GM23248 (cell line): ENCODE data around the gene MAP3K5. TPM values are rescaled to one million over a fixed set of nuclear protein-coding genes. Genes with fewer than 3 reads are reported as not detected.

Experiments used
- DNase-seq: peaks from one replicate; pipeline ENCODE4 v3.0.0-alpha.2; 2015
- H2AFZ ChIP-seq: fragments of 200-600 bp; sonication (generic); 2 replicates; pipeline ENCODE4 v1.6.1; 2016; ENCODE audit warnings: antibody characterized with exemption
- H3F3A ChIP-seq: fragments of 200-600 bp; sonication (generic); 2 replicates; pipeline ENCODE4 v1.6.1; 2016; ENCODE audit warnings: mild to moderate bottlenecking, antibody characterized with exemption, mixed run types; ENCODE audit not compliant: insufficient read depth
- H3K27ac ChIP-seq: fragments of 200-600 bp; sonication (generic); 2 replicates; pipeline ENCODE4 v1.5.1; 2016; ENCODE audit warnings: mild to moderate bottlenecking
- H3K27me3 ChIP-seq: fragments of 200-600 bp; sonication (generic); replicated peaks from 2 replicates; pipeline ENCODE4 v1.6.1; 2016; ENCODE audit warnings: mild to moderate bottlenecking; ENCODE audit not compliant: insufficient read depth
- H3K36me3 ChIP-seq: fragments of 200-600 bp; sonication (generic); 2 replicates; pipeline ENCODE4 v1.6.1; 2016; ENCODE audit warnings: low read depth, mild to moderate bottlenecking
- H3K4me1 ChIP-seq: fragments of 200-600 bp; sonication (generic); 2 replicates; pipeline ENCODE4 v1.6.1; 2016; ENCODE audit warnings: mild to moderate bottlenecking; ENCODE audit not compliant: insufficient read depth
- H3K4me2 ChIP-seq: fragments of 200-600 bp; sonication (generic); one replicate; pipeline ENCODE4 v1.6.1; 2016; ENCODE audit warnings: mild to moderate bottlenecking; ENCODE audit not compliant: unreplicated experiment
- H3K4me3 ChIP-seq: fragments of 200-600 bp; sonication (generic); 2 replicates; pipeline ENCODE4 v1.5.1; 2016; ENCODE audit warnings: mild to moderate bottlenecking
- H3K79me2 ChIP-seq: fragments of 200-600 bp; sonication (generic); 2 replicates; pipeline ENCODE4 v1.6.1; 2016; ENCODE audit warnings: mild to moderate bottlenecking; ENCODE audit not compliant: insufficient read depth
- H3K9ac ChIP-seq: fragments of 200-600 bp; sonication (generic); 2 replicates; pipeline ENCODE4 v1.6.1; 2016; ENCODE audit warnings: mild to moderate bottlenecking
- H3K9me2 ChIP-seq: fragments of 200-600 bp; sonication (generic); 2 replicates; pipeline ENCODE4 v1.6.1; 2016; ENCODE audit warnings: mixed run types, mild to moderate bottlenecking, moderate library complexity; ENCODE audit not compliant: insufficient read depth
- H3K9me3 ChIP-seq: fragments of 200-600 bp; sonication (generic); one replicate; pipeline ENCODE4 v1.6.1; 2017; ENCODE audit warnings: low read depth
- H4K20me1 ChIP-seq: fragments of 200-600 bp; sonication (generic); 2 replicates; pipeline ENCODE4 v1.6.0; 2016; ENCODE audit not compliant: insufficient read depth
- EZH2 ChIP-seq: fragments of 200-600 bp; sonication (generic); IDR thresholded peaks from 2 replicates; pipeline ENCODE4 v1.6.1; 2018; ENCODE audit warnings: antibody characterized with exemption, mild to moderate bottlenecking; ENCODE audit not compliant: insufficient read depth, poor library complexity, severe bottlenecking
- EZH2phosphoT487 ChIP-seq: fragments of 200-600 bp; sonication (generic); IDR thresholded peaks from 2 replicates; pipeline ENCODE4 v1.6.1; 2018; ENCODE audit warnings: antibody characterized with exemption, moderate library complexity, mild to moderate bottlenecking, low read depth; ENCODE audit not compliant: insufficient read depth
- WGBS, 2 experiments: methylation state at CpG; one replicate each; pipeline ENCODE4 v1.1.6; 2015 to 2017; ENCODE audit warnings: low lambda C conversion rate in 2 of 2, low coverage in 1 of 2; ENCODE audit errors: missing lambda C conversion rate in 2 of 2; 5-methylcytosine and 5-hydroxymethylcytosine counted together
- in situ Hi-C: fragments of 300-500 bp; cut with MboI; formaldehyde crosslinking; loops from 2 replicates; pipeline ENCODE4 v1.15.0; 2020
- polyA plus RNA-seq: library from polyadenylated mRNA; unstranded; fragments of >200 nt; fragmentation: Nextera tagmentation; extraction: Ambion mirVana; gene quantifications from 2 replicates; pipeline ENCODE4 v1.2.1, GENCODE V29; 2016
- total RNA-seq: library from RNA; depleted of rRNA; stranded (reverse); fragments of >200 nt; shearing (Covaris generic); gene quantifications from 2 replicates; pipeline ENCODE4 v1.2.3, GENCODE V29; 2014

Gene MAP3K5
- total and polyA plus RNA-seq, 2 experiments from 2014 or later = 1.4 to 4.1 TPM

GRCh38 chr6:136524936-136525413, 267.3 kb downstream of the MAP3K5 start:
- Histone ChIP-seq H3K79me2 (no peaks in the 10 kb centered on the region), H3K9me2 (no peaks in the 10 kb centered on the region), H3K9me3 (no peaks in the 10 kb centered on the region), H3K36me3 (no peaks in the 10 kb centered on the region), H2AFZ (no peak overlapping the region), H3F3A (peaks cover 12% of the 10 kb centered on the region; the same call in 1 of the 2 replicates), H3K4me1 (peaks cover 14% of the 10 kb centered on the region; the same call in 1 of the 2 replicates), H4K20me1 (no peaks in the 10 kb centered on the region), H3K27me3 (no peaks in the 10 kb centered on the region), H3K4me3 (no peak overlapping the region), H3K27ac (no peak overlapping the region), H3K9ac (no peak overlapping the region), H3K4me2 (no peak overlapping the region)
- TF ChIP-seq EZH2phosphoT487 (no peak), EZH2 (no peak)
- 69 to 75% methylated on average over 2 of the region's 2 CpGs for WGBS, 2 experiments
- in situ Hi-C loops = loop anchor here (25.0 kb wide), 1 partner anchor 1013 kb away; no protein-coding TSS in a partner anchor
- DNase-seq = no peak

DNA sequence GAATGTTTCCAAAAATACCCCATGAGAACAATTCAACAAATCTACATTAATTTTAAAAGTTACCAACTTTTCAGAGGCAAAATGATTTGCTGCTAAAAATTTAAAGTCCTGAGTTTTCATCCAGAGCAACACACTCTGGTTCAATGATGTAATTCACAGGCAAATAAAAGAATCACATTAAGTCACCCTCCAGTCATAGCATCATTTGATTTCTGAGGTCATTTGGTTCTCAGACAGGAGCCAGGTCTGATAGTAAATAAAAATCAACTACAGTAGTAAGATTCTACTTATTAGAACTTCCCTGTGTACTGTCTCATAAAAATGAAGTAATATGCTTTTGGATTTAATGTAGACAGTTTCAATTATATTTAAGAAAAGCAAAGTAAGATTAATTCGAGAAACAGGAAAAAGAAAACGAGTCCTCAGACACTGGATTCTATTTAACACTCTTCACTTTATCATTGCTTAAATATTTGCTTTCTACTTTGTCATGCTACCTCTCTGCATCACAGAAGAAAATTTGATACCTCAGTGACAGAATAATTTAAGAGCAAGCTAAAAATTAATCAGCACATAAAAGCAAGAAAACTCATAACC, 267.8 kb downstream of the MAP3K5 start:
- no peak overlapping the region for H3K27ac ChIP-seq
- H3K4me3 ChIP-seq = no peak overlapping the region
- peak; percentile 20 for DNase-seq
- H3K4me1 ChIP-seq = peaks cover 14% of the 10 kb centered on the region; the same call in 1 of the 2 replicates
- TF ChIP-seq EZH2 = no peak
- TF ChIP-seq EZH2phosphoT487 = no peak
- H4K20me1 ChIP-seq = no peaks in the 10 kb centered on the region
- peaks cover 12% of the 10 kb centered on the region; the same call in 1 of the 2 replicates for H3F3A ChIP-seq
- no peak overlapping the region for H3K4me2 ChIP-seq
- H3K9me2 ChIP-seq = no peaks in the 10 kb centered on the region
- no peaks in the 10 kb centered on the region for H3K9me3 ChIP-seq
- in situ Hi-C loops = no loop called here
- H3K27me3 ChIP-seq = no peaks in the 10 kb centered on the region
- H3K36me3 ChIP-seq = no peaks in the 10 kb centered on the region
- H2AFZ ChIP-seq = no peak overlapping the region
- WGBS, 2 experiments = 64 to 71% methylated on average over 2 of the region's 2 CpGs
- no peaks in the 10 kb centered on the region for H3K79me2 ChIP-seq
- no peak overlapping the region for H3K9ac ChIP-seq

DNA sequence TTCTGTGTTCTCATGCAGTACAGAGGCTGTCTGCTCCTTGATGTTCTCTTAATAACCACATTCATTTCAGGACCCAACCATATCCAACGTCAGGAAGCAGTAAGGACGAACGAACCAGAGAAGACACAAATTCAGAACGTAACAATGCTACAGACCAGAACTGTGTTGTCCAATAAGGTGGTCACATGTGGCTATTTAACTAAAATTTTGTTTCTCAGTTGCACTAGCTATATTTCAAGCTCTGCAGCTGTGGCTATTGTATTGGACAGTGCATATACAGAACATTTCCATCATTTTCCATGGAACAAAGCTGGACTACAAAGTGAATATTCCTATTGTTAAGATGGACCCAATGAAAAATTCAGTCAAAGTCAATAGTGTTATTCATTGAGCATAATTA, 269.1 kb downstream of the MAP3K5 start:
- Histone ChIP-seq H4K20me1 (no peaks in the 10 kb centered on the region), H3K36me3 (no peaks in the 10 kb centered on the region), H3K4me1 (peaks cover 8% of the 10 kb centered on the region; the same call in 1 of the 2 replicates), H3K4me2 (no peak overlapping the region), H3K9me3 (no peaks in the 10 kb centered on the region), H3K27me3 (no peaks in the 10 kb centered on the region), H2AFZ (no peak overlapping the region), H3K79me2 (no peaks in the 10 kb centered on the region), H3K9ac (no peak overlapping the region), H3K9me2 (no peaks in the 10 kb centered on the region), H3K4me3 (no peak overlapping the region), H3F3A (peaks cover 6% of the 10 kb centered on the region; the same call in 1 of the 2 replicates), H3K27ac (no peak overlapping the region)
- TF ChIP-seq EZH2phosphoT487 = no peak
- DNase-seq = no peak
- in situ Hi-C loops = no loop called here
- 84 to 90% methylated on average over 4 of the region's 4 CpGs for WGBS, 2 experiments

DNA sequence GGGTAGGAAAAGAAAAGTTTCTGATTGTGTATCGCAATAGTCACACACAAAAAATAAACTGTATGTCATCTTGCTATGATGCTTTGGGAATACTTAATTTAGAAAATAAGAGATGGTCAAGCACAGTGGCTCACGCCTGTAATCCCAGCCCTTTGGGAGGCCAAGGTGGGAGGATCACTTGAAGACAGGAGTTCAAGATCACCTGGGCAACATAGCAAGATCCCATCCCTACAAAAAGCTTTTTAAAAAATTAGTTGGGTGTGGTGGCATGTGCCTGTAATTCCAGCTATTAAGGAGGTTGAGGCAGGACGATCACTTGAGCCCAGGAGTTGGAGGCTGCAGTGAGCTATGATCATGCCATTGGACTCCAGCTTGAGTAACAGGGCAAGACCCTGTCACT, 269.6 kb downstream of the MAP3K5 start:
- Histone ChIP-seq H3K4me3 (no peak overlapping the region), H3F3A (peaks cover under 1% of the 10 kb centered on the region; the same call in 1 of the 2 replicates), H4K20me1 (no peaks in the 10 kb centered on the region), H3K4me1 (peaks cover 2% of the 10 kb centered on the region; the same call in 1 of the 2 replicates), H3K9me2 (no peaks in the 10 kb centered on the region), H3K9me3 (no peaks in the 10 kb centered on the region), H3K27me3 (no peaks in the 10 kb centered on the region), H3K36me3 (no peaks in the 10 kb centered on the region), H2AFZ (no peak overlapping the region), H3K27ac (no peak overlapping the region), H3K9ac (no peak overlapping the region), H3K4me2 (no peak overlapping the region), H3K79me2 (no peaks in the 10 kb centered on the region)
- in situ Hi-C loops = no loop called here
- DNase-seq = no peak
- 78 to 83% methylated on average over 3 of the region's 3 CpGs for WGBS, 2 experiments
- TF ChIP-seq EZH2phosphoT487 = no peak
- no peak for TF ChIP-seq EZH2
